IPS-15b (cell line): Measurements from ENCODE around the gene FGF22.
"Not testable (repeated sequence)": the region's sequence is repeated elsewhere in the genome, so short reads cannot be mapped to it uniquely, and the experiment has no call there.

Source experiments
- H3K27me3 ChIP-seq: one replicate; pipeline ENCODE4 v1.6.1; 2013; ENCODE audit warnings: low read length; ENCODE audit not compliant: control insufficient read depth, insufficient read depth
- H3K36me3 ChIP-seq: one replicate; pipeline ENCODE4 v1.6.1; 2013; ENCODE audit warnings: low read length; ENCODE audit not compliant: control insufficient read depth, insufficient read depth
- H3K4me1 ChIP-seq: one replicate; pipeline ENCODE4 v1.6.1; 2013; ENCODE audit warnings: mild to moderate bottlenecking, low read length; ENCODE audit not compliant: control insufficient read depth, insufficient read depth
- H3K4me3 ChIP-seq: one replicate; pipeline ENCODE4 v1.5.1; 2013; ENCODE audit warnings: low read depth, low read length
- H3K9ac ChIP-seq: one replicate; pipeline ENCODE4 v1.6.1; 2013; ENCODE audit warnings: low read depth, mild to moderate bottlenecking, low read length
- H3K9me3 ChIP-seq: one replicate; pipeline ENCODE4 v1.6.1; 2013; ENCODE audit warnings: mild to moderate bottlenecking, low read length; ENCODE audit not compliant: control insufficient read depth, insufficient read depth

Gene FGF22

GRCh38 chr19:626566-626965 lies 13.1 kb upstream of the FGF22 start:
- not testable (repeated sequence) for H3K9ac ChIP-seq, H3K27me3 ChIP-seq, H3K4me1 ChIP-seq, H3K9me3 ChIP-seq, H3K4me3 ChIP-seq
- peaks cover 63% of the 10 kb centered on the region for H3K36me3 ChIP-seq

- peaks cover 48% of the 10 kb centered on the region for H3K36me3 ChIP-seq
- no peaks in the 10 kb centered on the region for H3K4me1 ChIP-seq
- H3K9ac ChIP-seq, result no peak overlapping the region
- no peaks in the 10 kb centered on the region for H3K9me3 ChIP-seq
- no peaks in the 10 kb centered on the region for H3K27me3 ChIP-seq
- H3K4me3 ChIP-seq, result no peak overlapping the region
Measured at GRCh38 chr19:628168-628567, 11.5 kb upstream of the FGF22 start.

GRCh38 chr19:629515-629914 lies 10.2 kb upstream of the FGF22 start:
- peaks cover 35% of the 10 kb centered on the region for H3K36me3 ChIP-seq
- not testable (repeated sequence) for H3K9ac ChIP-seq, H3K4me3 ChIP-seq, H3K4me1 ChIP-seq, H3K9me3 ChIP-seq, H3K27me3 ChIP-seq

GRCh38 chr19:629961-630714 lies 9.5 kb upstream of the FGF22 start:
- no peak overlapping the region for H3K9ac ChIP-seq
- peaks cover 29% of the 10 kb centered on the region for H3K36me3 ChIP-seq
- H3K9me3 ChIP-seq, result no peaks in the 10 kb centered on the region
- no peaks in the 10 kb centered on the region for H3K27me3 ChIP-seq
- no peak overlapping the region for H3K4me3 ChIP-seq
- no peaks in the 10 kb centered on the region for H3K4me1 ChIP-seq

GRCh38 chr19:632579-633067 lies 7.1 kb upstream of the FGF22 start:
- Histone ChIP-seq H3K4me1 (no peaks in the 10 kb centered on the region), H3K27me3 (peaks cover 3% of the 10 kb centered on the region), H3K9ac (peak overlapping the region; percentile 89), H3K9me3 (no peaks in the 10 kb centered on the region), H3K4me3 (peak overlapping the region; percentile 93), H3K36me3 (peaks cover 21% of the 10 kb centered on the region)

- peaks cover 6% of the 10 kb centered on the region for H3K27me3 ChIP-seq
- no peaks in the 10 kb centered on the region for H3K4me1 ChIP-seq
- no peaks in the 10 kb centered on the region for H3K9me3 ChIP-seq
- H3K36me3 ChIP-seq, result peaks cover 20% of the 10 kb centered on the region
- peak within 1 kb of the TSS; percentile 89 for H3K9ac ChIP-seq
- peak within 1 kb of the TSS; percentile 93 for H3K4me3 ChIP-seq
Measured at GRCh38 chr19:633068-633785, 6.5 kb upstream of the FGF22 start, which contains the start of gene POLRMT. TSS of gene POLRMT (minus strand) at chr19:633537. CDS start at chr19:633512, 25 bp downstream.

- no peaks in the 10 kb centered on the region for H3K9me3 ChIP-seq
- no peaks in the 10 kb centered on the region for H3K4me1 ChIP-seq
- H3K4me3 ChIP-seq, result peak overlapping the region; percentile 93
- peak overlapping the region; percentile 70 for H3K9ac ChIP-seq
- peaks cover 14% of the 10 kb centered on the region for H3K36me3 ChIP-seq
- peaks cover 6% of the 10 kb centered on the region for H3K27me3 ChIP-seq
Measured at GRCh38 chr19:633786-634639, 5.7 kb upstream of the FGF22 start.

GRCh38 chr19:634975-635652 lies 4.6 kb upstream of the FGF22 start:
- H3K4me1 ChIP-seq, result no peaks in the 10 kb centered on the region
- H3K9ac ChIP-seq, result no peak overlapping the region
- peaks cover 8% of the 10 kb centered on the region for H3K27me3 ChIP-seq
- no peak overlapping the region for H3K4me3 ChIP-seq
- H3K36me3 ChIP-seq, result peaks cover 7% of the 10 kb centered on the region
- H3K9me3 ChIP-seq, result no peaks in the 10 kb centered on the region

- H3K36me3 ChIP-seq, result peaks cover under 1% of the 10 kb centered on the region
- H3K9me3 ChIP-seq, result no peaks in the 10 kb centered on the region
- peaks cover 8% of the 10 kb centered on the region for H3K27me3 ChIP-seq
- H3K4me3 ChIP-seq, result peak overlapping the region; percentile 54
- H3K4me1 ChIP-seq, result no peaks in the 10 kb centered on the region
- H3K9ac ChIP-seq, result no peak overlapping the region
Measured at GRCh38 chr19:638906-639252, 800 bp upstream of the FGF22 start.

GRCh38 chr19:640161-640558 lies 481 bp downstream of the FGF22 start:
- Histone ChIP-seq H3K4me3 (no peak overlapping the region), H3K36me3 (peaks cover 11% of the 10 kb centered on the region), H3K4me1 (no peaks in the 10 kb centered on the region), H3K27me3 (peaks cover 8% of the 10 kb centered on the region), H3K9me3 (no peaks in the 10 kb centered on the region), H3K9ac (no peak overlapping the region)

- Histone ChIP-seq H3K9me3 (no peaks in the 10 kb centered on the region), H3K9ac (no peak overlapping the region), H3K36me3 (peaks cover 11% of the 10 kb centered on the region), H3K4me1 (no peaks in the 10 kb centered on the region), H3K4me3 (no peak overlapping the region), H3K27me3 (peaks cover 8% of the 10 kb centered on the region)
Measured at GRCh38 chr19:640606-641189, 1.0 kb downstream of the FGF22 start.
